ENCODE measurements around the gene REEP5.

- TF ChIP-seq PBX3 (IDR thresholded peaks at IDR 0.05) (no peak), CTCF (IDR thresholded peaks at IDR 0.05) (no peak), MAX (IDR thresholded peaks at IDR 0.05; ENCODE audit: low read depth) (no peak), USF2 (IDR thresholded peaks at IDR 0.05; ENCODE audit: borderline replicate concordance, low read depth, low read length) (no peak), GABPA (IDR thresholded peaks at IDR 0.05; ENCODE audit: low read depth) (no peak), POLR2AphosphoS5 (IDR thresholded peaks at IDR 0.05; ENCODE audit: low read depth, low read length) (no peak), FOXJ3 (CRISPR knock-in tag; IDR thresholded peaks at IDR 0.05) (no peak)
These were observed 38.3 kb upstream of the REEP5 start for GRCh38 chr5:112960315-112960714.

Data from SK-N-SH (cell line).